Hematopoietic multipotent progenitor cell treated with erythropoietin and hydrocortisone succinate and interleukin-3 and kit ligand, for 8 days (in vitro differentiated cells): Measurements from ENCODE around the gene UBASH3B.
"Not testable (repeated sequence)": the region's sequence is repeated elsewhere in the genome, so short reads cannot be mapped to it uniquely, and the experiment has no call there.

Source experiments
- DNase-seq: peaks from one replicate; pipeline ENCODE4 v3.0.0-alpha.2; 2015

The UBASH3B gene

GRCh38 chr11:122655527-122656072 is at the start of gene UBASH3B:
Gene UBASH3B, plus strand, starts transcription at chr11:122655722. Its CDS starts 328 bp downstream, at chr11:122656050.
- peak; percentile 66 for DNase-seq

DNA sequence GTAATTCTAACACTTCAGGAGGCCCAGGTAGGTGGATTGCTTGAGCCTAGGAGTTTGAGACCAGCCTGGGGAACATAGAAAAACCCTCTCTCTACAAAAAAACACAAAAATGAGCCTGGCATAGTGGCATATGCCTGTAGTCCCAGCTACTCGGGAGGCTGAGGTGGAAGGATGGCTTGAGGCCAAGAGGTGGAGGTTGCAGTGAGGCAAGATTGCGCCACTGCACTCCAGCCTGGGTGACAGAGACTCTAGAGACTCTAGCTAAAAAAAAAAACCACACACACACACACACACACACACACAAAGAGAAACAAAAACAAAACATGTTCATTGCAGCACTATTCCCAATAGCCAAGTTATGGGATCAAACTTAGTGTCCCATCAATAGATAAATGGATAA is 48.4 kb upstream of the UBASH3B start:
- DNase-seq, result not testable (repeated sequence)

DNA sequence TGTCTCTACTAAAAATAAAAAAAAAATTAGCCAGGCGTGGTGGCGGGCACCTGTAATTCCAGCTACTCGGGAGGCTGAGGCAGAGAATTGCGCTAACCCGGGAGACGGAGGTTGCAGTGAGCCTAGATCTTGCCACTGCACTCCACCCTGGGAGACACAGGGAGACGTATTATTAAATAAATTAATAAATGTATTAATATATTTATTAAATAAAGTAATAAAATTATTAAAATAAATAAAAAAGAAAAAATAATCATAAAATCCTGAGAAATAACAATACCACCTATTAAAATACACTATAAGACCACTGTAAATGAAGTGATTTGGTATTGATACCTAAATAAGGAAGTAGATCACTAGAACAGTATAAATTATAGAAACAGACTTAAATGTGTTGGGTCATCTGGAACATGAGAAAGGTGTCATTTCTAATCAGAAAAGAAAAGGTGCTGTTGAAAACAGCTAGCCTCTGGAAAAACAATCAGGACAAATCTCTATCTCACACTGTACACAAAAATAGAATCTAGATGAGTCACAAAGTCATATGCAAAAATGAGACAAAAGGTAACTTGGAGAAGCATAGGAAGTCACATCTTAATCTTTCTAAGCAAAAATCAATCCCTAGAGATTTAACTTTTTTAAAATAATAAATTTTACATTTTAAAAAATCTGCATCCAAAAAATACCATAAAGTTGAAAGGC is 43.2 kb upstream of the UBASH3B start:
- DNase-seq, result no peak

- DNase-seq, result no peak
Observed at GRCh38 chr11:122616718-122617117, 38.8 kb upstream of the UBASH3B start.

DNA sequence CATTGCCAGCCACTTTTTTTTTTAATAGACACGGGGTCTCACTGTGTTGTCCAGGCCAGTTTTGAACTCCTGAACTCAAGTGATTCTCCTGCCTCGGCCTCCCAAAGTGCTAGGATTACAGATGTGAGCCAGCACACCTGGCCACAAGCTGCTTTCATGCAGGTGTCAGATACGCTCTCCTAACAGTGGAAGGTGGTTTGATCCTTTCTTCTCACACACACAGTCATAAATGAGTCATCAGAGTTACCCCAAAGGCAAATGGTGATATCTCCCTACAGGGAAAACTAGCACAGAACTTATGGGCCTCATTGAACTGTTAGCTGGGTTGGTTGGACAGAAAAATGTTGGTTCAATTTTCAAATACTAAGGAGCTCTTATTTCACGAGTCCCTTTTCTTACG is 38.2 kb upstream of the UBASH3B start:
- DNase-seq, result no peak

DNA sequence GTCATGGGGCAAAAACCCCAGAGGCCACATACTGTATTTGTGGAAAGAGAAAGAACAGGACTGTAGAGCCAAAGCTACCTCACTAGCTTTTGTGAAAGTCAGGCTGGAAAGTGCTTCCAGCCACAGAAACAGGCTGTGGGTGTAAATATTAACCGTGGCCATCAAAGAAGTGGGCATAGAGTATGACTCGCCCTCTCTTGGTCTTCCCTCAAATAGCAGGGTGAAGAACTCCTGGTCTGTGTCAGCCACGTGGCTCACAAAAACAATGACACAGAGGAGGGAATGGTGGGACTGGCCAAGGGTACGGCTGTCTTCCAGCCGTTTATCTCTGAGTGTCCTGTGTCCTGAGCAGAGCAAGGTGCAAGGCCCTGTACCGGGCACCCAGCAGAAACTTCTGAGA is 37.6 kb upstream of the UBASH3B start:
- no peak for DNase-seq

DNA sequence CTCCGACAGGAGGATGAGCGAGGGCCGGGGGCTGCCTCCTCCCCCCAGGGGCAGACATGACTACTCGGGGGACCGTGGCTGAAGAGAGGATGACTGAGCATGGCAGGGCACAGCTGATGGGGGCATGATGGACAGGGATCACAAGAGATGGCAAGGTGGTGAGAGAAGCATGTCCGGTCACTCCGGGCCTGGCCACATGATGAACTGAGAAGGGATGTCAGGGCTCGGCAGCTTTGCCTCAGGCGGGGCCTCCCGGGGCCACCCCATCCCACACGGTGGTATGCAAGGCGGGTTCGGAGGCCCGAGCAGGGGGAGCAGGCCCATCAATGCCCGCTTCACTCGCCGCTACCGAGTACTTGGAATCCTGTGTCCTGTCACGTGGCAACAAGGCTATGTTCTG is 36.6 kb upstream of the UBASH3B start:
- DNase-seq, result no peak

DNA sequence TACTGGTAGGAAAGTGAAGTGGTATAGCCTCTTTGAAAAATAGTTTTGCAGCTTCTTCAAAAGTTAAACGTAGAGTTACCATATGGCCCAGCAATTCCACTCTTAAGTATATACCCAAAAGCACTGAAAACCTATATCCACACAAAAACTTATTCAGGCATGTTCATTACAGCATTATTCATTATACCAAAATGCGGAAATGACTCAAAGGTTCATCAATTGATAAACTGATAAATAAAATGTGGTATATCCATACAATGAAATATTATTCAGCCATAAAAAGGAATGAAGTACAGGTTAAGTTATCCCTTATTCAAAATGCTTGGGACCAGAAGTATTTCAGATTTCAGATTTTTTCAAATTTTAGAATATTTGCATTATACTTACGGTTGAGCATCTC is 35.8 kb upstream of the UBASH3B start:
- DNase-seq, result no peak

- DNase-seq, result not testable (repeated sequence)
Observed at GRCh38 chr11:122625501-122625900, 30.0 kb upstream of the UBASH3B start.

DNA sequence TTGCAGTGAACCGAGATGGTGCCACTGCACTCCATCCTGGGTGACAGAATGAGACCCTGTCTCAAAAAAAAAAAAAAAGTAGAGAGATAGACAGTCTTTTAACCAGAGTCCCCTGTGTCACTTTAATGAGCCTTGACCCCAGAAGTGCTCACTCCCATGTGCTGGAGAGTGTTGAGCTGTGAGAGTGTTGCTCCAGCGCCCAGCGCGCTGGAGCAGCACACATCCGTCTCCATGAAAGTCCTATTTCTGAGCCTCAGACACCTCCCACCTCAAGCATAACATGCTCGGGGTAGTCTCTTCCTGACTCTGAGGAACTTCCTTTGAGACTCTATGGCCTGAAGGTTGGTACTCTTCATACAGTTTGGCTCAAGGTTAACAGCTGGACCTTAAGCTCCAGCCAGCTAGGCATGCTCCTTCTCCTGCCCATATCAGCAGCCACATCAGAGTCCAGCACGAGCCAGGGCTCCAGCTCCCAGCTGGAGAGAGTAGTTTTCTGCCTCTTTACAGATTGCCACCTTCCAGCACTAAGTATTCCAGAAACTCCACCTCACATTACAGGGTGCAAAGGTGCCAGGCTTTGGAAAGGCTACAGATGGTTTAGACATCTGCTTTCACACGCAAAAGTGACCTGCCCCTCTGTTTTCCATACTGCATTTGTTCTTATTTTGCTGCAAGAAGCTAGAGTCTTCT is 29.4 kb upstream of the UBASH3B start:
- DNase-seq, result no peak

GRCh38 chr11:122627745-122628144 is 27.8 kb upstream of the UBASH3B start:
- DNase-seq, result no peak

DNA sequence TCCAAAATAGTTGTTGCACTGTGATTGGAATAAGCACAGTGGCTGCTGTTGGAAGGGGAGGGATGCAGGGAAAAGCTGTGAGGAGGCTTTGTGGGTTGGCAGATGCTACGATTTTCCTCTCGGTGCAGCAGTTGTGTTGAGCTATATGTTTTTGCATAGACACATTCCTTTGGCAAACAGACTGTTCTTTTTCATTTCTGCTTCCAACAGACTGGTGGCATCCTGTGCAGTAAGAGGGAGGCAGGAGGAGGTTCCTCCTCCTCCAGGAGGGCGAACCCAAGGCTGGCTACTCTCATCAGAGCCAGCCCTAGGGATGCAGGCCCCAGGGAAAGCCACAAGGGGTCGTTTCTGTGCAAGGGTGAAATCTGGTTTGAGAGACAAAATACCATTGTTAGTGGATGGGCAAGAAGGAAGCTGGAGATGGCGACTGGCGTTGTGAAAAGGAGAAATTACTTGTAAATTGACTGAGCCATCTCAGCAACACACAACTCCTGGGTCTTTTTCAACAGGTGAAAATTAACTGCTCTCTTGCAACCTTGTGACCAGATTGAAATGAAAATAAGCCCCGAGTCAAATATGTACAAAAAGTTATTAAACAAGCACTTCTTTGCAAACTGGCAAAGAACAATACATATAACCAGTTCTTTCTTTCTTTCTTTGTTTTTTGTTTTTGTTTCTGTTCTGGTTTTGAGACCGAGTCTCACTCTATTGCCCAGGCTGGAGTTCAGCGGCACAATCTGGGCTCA is 26.5 kb upstream of the UBASH3B start:
- DNase-seq, result peak; percentile 72

- DNase-seq, result no peak
Observed at GRCh38 chr11:122632181-122632824, 23.2 kb upstream of the UBASH3B start.

- DNase-seq, result peak; percentile 43
Observed at GRCh38 chr11:122633219-122633829, 22.2 kb upstream of the UBASH3B start.

DNA sequence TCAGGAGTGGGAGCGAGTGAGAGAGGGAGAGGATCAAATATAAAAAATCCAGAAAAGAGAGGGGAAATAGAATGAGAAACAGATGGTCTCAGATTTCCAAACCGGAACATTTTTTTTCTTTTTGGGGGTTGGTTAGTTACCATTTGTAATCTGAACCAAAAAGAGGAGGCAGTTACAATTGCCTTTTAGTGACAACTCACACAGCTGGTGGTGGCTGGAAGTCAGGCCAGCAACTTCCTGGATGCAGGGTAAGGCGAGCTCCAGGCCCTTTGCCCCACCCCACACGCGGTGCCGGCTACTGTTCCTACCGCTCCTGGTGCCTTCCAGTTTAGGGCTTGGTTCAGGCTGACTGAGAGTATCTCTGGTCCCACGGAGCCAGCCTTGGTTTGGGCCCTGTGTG is 21.0 kb upstream of the UBASH3B start:
- no peak for DNase-seq

GRCh38 chr11:122637541-122637940 is 18.0 kb upstream of the UBASH3B start:
- DNase-seq, result no peak

DNA sequence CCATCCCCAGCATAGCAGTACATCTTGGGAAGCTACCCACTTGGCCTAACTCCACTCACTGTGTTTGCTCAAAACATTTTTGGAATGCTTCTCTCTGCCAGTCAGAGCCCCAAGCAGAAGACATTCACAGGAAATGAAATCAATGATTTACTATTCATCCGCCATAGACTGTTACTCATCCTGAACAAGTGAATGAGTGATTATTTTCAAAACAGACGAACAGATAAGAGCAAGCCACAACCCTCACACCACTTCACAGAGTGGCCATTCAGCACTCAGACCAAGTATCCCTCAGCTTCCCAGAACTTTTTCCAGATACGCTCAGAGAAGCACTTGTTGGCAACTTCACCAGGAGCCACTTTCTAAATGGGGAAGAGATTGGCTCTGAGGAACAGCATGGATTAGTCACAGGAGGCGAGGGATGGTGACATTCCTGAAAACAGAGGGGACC is 13.0 kb upstream of the UBASH3B start:
- no peak for DNase-seq

- no peak for DNase-seq
Observed at GRCh38 chr11:122642971-122643370, 12.6 kb upstream of the UBASH3B start.

- no peak for DNase-seq
Observed at GRCh38 chr11:122645847-122646246, 9.7 kb upstream of the UBASH3B start.

GRCh38 chr11:122646549-122647340 is 8.8 kb upstream of the UBASH3B start:
- DNase-seq, result no peak

DNA sequence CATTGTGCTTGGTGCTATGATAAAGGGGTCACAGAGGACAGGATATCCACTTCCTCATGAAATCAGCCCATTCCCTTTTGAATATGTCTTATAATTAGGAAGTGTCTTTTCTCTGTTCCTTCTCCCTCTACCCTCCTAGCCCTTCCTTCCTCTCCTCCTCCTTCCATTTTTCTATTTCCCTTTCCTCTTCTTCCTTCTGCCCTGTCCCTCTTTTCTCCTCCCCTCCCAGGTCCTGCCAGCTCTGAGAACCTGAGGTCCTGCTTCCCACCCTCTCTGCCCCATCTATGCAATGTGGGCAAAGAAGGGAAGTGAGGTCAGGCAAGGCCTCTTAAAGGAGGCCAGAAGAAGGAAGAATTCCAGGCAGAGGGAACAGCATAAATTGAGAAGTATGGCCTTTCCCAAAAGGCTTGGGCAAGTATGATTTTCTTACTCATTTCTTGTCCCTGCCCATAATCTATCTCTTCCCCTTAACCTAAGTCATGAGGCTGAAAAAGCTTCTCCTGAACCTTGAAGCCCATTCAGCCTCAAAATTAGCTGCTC is 7.7 kb upstream of the UBASH3B start:
- DNase-seq, result no peak
